GM10266 (cell line): ENCODE results near the gene TMEM114.

Experiments
- DNase-seq: peaks from one replicate; pipeline ENCODE4 v3.0.0; 2012; ENCODE audit errors: extremely low spot score
- TF ChIP-seq, protein P1 (sequence below): IDR thresholded peaks from 2 replicates; pipeline ENCODE4 v1.5.1; 2012; ENCODE audit warnings: mild to moderate bottlenecking, low read depth; ENCODE audit not compliant: control insufficient read depth, insufficient read depth; ENCODE audit errors: missing control alignments

The TMEM114 gene

DNA sequence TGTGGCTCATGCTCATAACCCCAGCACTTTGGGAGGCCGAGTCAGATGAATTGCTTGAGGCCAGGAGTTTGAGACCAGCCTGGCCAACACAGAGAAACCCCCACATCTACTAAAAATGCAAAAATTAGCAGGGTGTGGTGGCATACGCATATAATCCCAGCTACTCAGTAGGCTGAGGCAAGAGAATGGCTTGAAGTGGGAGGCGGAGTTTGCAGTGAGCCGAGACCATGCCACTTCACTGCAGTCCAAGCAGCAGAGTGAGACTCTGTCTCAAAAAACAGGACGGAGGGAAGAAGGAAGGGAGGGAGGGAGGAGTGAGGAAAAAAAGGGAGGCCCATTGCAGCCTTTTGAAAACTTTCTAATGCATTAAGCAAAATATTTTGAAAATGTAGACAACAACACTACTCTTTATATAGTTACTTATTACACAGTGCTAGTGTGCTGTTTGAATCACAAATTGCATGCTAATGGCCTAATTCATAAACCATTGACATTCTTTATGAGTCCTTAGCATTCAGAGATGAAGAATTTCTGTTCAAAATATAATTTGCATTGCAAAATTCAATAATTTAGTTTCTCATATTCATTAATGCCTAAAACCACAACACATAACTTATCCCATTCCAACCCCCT is 59.4 kb downstream of the TMEM114 start:
- DNase-seq, result no peak

DNA sequence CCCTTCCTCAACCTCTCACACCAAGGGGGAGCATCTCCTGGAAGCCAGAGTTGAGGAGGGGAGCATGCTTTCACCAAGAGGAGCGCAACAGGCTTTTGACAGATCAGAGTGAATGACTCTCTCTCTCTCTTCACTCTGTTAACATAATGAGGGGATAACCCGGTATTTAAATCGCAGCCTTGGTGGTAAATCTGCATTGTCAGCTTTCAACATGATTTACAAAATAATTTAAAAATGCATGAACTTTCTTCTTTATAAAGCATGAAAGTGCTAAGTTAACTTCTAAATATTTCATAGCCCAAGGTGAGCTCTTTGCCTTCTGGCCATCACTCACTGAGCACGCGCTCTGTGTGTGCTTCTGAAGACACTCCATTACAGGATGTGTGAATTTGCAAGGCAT is 61.8 kb downstream of the TMEM114 start:
- no peak for DNase-seq
- TF ChIP-seq, protein P1, sequence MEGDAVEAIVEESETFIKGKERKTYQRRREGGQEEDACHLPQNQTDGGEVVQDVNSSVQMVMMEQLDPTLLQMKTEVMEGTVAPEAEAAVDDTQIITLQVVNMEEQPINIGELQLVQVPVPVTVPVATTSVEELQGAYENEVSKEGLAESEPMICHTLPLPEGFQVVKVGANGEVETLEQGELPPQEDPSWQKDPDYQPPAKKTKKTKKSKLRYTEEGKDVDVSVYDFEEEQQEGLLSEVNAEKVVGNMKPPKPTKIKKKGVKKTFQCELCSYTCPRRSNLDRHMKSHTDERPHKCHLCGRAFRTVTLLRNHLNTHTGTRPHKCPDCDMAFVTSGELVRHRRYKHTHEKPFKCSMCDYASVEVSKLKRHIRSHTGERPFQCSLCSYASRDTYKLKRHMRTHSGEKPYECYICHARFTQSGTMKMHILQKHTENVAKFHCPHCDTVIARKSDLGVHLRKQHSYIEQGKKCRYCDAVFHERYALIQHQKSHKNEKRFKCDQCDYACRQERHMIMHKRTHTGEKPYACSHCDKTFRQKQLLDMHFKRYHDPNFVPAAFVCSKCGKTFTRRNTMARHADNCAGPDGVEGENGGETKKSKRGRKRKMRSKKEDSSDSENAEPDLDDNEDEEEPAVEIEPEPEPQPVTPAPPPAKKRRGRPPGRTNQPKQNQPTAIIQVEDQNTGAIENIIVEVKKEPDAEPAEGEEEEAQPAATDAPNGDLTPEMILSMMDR, result no peak

More for the DNA sequence above, 59.4 kb downstream of the TMEM114 start:
- TF ChIP-seq, protein P1, result no peak

DNA sequence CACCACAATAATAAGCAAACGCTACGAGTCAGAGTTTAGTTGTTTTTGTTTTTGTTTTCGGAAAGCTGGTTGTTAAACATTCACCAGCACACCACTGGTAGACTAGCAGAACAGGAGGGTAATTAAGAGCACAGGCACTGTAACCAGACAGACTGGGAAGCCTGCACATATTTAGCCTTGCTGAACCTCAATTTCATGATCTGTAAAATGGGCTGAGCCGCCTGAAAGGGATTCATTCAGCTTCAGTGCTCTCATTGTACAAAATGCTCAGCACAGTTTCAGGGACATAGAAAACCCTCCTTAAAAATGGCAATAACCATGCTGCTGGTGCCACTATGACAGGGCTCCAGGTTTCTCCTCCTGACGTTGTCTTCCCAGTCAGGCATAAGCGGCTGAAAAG is 66.4 kb downstream of the TMEM114 start:
- TF ChIP-seq, protein P1, result no peak
- no peak for DNase-seq

DNA sequence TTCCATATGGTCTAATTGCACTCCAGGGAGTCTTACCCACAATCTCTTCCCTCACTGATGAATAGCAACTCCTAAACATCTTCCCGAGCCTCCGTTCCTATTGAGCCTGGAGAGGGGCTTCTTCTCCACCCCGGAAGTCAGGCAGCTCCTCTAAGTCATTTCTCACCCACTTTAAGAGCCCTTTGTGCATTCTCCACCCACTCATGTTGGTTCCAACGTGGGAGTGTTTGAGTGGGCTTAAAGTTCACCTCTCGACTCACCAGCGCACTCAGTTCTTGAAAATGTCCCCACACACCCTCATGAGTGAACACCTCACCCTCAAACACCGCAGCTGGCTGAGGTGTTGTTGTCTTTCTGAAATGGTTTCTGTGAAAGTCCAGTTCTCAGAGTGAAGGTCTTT is 67.6 kb downstream of the TMEM114 start:
- TF ChIP-seq, protein P1, result no peak
- DNase-seq, result no peak

DNA sequence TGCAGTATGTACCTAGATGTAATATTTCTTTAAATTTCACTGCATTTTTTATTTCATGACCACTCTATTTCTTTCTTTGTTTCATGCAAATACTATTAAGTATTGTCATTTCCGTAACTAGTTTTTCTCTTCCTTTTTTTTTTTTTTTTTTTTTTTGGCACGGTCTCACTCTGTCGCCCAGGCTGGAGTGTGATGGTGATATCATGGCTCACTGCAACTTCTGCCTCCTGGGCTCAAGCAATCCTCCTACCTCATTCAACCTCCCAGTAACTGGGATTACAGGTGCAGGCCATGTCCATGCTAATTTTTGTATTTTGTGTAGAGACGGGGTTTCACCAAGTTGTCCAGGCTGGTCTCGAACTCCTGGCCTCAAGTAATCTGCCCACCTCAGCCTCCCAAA is 70.7 kb downstream of the TMEM114 start:
- TF ChIP-seq, protein P1, result no peak
- DNase-seq, result no peak
